8988T (cell line): ENCODE measurements around the gene PDGFC.

Source experiments
- DNase-seq: peaks from one replicate; pipeline ENCODE4 v3.0.0; 2011

Gene PDGFC

DNA sequence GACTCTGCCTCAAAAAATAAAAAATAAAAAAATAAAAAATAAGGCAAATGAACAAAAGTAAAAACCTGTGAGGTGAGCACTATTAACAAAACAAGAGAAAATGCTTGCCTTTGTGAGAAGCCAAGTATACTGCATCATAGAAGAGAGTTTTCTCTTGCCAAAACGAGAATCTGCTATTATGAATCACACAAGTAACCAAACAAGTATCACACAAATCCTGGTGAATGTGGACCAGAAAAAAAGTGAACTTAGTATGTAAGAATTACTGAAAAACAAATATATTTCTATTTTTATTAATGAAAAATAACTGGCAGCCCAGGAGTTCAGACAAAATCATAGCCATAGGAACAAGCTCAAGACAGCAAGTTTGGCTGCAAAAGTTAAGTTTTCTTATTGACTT is 193.5 kb downstream of the PDGFC start:
- no peak for DNase-seq

- no peak for DNase-seq
Observed at GRCh38 chr4:156775813-156776212, 195.8 kb downstream of the PDGFC start.

DNA sequence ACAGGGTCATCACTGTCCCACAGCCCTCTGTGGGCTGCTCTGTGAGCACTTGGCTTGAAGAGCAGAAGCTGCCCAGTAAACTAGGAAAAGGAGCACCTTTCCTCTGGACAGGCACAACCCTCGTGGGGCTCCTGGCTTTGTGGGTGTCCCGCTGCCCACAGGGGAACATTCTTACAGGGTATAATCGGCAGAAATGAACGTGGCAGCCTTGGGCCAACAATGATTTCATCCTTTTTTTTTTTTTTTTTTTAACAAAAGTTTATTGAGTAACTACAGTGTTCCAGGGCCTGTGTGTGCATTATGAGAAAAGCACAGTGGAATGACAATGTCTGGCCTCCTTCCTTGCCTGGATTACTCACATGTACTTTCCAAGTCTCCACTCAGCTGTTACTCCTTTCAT is 197.2 kb downstream of the PDGFC start:
- DNase-seq = no peak

DNA sequence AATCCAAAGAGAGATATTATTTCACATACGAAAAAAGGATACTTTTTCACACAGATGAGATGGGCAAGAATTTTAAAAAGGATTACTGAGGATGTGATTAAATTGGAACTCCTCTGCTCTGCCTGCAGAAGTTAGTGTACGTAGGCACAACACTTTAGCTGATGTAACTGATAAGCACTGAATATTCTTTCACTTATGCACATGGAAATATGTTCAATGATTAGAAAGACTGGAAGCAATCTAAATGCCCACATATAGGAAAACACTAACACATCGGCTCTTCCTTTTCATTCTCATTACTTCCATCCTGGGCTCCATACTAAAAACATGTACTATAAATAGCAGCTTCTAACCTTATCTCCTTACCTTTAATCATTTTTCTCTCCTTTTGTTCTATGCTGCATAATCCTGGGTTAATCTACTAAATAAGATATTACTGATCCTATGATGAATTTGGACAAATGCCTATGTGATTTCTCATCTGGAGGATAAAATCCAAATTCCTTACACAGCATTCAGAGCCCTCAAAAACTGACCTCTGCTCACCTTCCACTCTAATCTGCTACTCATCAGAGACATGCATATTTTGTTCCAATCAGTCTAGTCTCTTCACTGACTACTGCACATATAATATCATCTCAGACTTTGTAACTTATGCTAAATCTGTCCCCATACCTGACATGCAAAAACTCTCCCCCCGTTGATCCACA is 197.8 kb downstream of the PDGFC start:
- DNase-seq = no peak

GRCh38 chr4:156771171-156771837 is 200.3 kb downstream of the PDGFC start:
- no peak for DNase-seq

DNA sequence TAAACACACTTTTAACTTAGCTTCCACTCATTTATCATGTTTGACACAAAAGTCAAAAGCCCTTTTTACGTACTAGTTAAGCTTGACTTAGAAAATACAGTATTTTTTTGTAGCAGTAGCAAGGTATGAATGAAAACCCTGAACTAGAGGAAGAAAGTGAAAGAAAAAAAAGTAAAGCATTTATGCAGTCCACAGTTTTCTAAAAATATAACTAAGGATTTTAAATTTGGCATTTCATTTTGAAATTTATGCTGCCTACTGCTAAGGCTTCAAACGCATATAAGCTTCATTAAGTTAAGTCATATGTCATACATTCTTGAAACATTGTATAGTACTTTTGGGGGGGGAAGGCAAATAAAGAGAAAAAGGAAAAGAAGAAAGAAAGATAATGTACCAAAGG is 201.5 kb downstream of the PDGFC start:
- DNase-seq = no peak

DNA sequence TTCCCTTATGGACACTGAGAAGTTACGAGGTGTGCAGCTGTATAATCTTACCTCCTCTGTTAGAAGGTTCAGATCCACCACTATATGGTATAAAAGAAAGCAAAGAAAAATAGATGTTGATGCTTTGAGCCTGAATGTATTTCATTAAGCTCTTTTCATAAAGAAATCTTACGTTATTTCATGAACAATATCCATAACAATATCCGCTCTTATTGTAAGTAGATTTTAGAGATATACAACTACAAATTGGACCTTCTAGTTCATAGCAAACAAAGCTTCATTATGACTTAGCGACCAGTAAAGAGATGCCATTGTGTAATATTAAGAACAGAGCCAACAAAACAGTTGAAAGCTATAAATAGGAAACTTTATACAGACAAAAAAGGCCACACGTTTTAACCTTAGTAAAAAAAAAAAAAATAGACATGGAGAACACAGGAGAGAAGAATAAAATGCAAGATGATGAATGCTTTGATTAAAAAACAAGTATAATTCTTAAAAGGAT is 203.6 kb downstream of the PDGFC start:
- no peak for DNase-seq

DNA sequence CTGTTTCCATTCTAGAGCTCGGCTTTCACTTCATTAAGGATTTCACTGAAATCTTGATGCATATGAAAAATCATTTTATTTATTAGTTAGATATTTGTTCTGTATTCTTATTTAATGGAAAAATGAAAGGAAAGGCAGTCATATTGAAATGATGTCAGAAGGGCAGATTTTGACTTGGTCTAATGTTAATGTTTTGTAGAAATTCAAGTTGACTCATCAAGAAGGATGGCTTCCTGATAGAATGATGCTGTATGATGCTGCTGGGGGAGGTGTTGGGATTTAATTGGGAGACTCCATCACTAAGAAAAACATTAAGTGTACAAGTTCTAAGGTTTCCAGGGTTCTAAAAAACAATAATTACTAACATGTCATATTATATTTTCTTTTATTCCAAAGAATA is 204.8 kb downstream of the PDGFC start:
- DNase-seq = no peak

- DNase-seq = no peak
Observed at GRCh38 chr4:156765277-156765676, 206.3 kb downstream of the PDGFC start.

GRCh38 chr4:156764846-156765245 is 206.8 kb downstream of the PDGFC start:
- no peak for DNase-seq

DNA sequence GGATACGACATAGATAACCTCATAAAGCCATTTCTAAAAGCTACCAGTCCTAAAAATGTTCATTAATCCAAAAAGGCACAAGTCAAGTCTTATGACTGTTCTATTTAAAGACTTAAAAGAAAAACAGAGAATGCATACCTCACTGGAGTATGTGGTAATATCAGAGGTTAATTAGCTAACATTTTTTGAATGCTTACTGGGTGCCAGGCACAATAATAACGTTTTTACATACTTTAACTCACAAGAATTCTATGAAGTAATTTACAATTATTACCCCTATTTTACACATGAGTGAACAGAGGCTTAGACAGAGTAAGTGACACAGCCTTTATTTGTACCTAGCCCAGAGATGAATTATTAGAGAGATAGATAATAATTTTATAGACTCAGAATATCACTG is 207.5 kb downstream of the PDGFC start:
- DNase-seq = no peak

GRCh38 chr4:156763511-156763910 is 208.1 kb downstream of the PDGFC start:
- DNase-seq = no peak

- no peak for DNase-seq
Observed at GRCh38 chr4:156762851-156763250, 208.7 kb downstream of the PDGFC start.

DNA sequence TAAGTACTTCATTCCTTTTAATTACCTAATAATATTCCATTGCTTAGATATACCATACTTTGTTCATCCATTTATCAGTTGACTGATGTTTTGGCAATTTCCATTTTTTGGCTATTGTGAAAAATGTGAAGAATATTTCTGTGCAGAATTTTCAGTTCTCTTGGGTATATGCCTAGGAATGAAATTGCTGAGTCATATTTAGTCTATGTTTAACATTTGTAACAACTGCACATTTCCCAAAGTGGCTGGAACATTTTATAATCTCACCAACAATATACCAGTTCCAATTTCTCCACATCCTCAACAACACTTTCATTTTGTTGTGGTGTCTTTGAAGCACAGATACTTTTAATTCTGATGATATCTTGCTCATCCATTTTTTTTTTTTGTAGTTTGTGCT is 215.5 kb downstream of the PDGFC start:
- no peak for DNase-seq

DNA sequence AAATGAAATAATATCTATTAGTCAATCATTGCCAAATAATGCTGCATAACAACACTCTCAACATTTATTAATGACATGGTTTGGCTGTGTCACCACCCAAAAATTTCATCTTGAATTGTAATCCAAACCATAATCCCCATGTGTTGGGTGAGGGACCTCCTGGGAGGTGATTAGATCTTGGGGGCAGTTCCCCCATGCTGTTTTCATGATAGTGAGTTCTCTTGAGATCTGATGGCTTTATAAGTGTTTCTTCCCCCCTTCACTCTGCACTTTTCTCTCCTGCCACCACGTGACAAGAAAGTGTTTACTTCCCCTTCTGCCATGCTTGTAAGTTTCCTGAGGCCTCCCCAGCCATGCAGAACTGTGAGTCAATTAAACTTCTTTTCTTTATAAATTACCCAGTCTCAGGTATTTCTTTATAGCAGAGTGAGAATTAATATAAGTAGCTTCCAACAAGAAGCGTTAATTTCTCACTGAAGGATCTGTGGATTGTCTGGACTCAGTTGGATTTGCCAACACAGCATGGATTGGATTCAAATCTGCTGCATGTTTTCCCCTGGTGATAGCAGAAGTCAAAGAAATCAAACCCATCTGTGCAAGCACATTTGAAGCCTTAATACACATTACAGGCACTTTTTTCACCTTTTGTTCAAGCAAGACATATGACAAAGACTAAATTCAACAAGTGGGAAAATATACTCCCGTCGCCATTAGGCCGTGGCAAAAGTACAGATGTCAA is 216.6 kb downstream of the PDGFC start:
- no peak for DNase-seq

- DNase-seq = no peak
Observed at GRCh38 chr4:156751486-156751885, 220.1 kb downstream of the PDGFC start.

DNA sequence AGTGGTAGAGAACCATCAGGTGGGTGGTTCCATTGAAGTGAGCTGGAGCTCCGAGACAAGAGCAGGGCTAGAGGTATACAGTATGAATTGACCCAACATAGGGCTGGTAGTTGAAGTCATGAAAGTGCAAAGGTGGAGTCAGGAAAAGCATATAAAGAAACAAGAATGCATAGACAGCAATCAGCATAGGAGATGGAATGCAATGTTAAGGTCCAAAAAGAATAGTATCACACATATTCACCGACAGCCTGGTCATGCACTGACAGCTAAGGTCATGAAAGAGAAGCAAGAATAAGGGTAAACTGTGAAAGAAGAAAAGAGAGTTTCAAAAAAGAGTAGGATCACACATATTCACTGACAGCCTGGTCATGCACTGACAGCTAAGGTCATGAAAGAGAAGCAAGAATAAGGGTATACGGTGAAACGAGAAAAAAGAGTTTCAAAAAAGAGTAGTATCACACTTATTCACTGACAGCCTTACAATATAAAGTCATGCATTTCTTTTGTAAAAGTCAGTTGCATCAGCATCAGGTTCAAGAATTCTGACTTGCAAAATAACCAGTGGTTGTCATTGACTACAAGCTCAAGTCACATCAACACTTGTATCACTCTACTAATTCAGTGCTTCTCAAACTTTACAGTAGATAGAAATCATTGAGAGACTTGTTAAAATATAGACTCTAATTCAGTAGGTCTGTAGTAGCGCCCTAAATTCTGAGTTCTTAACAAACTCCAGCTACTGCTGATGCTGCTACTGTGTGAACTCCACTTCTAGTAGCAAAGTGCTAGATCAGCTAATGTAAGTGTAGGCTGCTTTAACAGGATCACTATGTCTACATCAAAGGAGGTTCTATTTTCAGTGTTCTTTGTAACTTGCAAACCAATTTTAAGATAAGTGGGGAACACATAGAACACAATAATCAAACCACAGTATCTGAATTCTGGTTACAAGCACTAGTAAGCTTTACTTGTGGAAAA is 221.9 kb downstream of the PDGFC start:
- no peak for DNase-seq

GRCh38 chr4:156746111-156746510 is 225.5 kb downstream of the PDGFC start:
- no peak for DNase-seq

DNA sequence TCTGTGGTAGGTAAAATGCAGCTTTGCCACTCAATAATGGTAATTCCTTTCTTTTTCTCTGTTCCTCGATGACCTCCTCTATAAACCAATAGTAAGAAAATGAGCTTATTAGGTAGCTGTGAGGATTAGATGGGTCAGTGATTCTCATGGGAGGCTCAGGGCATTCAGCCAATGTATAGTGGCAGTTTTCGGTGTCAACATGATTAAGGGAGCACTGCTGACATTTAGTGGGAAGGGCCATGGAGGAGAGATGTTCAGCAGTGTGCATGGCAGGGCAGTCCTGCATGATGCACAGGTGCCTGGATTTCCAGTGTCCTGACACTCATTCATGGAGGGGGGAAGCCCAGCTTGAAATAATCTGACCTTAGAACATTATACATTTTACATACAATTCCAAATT is 232.8 kb downstream of the PDGFC start:
- no peak for DNase-seq

- DNase-seq = no peak
Observed at GRCh38 chr4:156734965-156735895, 236.4 kb downstream of the PDGFC start.

DNA sequence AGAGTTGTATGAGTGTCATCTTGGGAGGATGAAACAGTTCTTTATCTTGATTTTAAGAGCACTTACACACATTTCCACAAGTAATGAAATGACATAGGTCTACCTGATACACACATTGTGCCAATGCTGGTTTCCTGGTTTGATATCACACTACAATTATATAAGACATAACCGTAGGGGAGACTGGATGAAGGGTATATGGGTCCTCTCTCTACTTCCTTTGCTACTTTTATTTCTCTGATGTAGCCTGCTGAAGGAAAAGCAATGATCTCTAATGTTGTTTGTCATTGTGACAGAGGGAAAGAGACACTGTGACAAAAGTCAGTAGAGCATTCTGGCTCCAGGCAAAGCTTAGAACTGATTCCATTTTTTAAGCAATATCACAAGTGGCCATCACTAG is 238.0 kb downstream of the PDGFC start:
- no peak for DNase-seq

DNA sequence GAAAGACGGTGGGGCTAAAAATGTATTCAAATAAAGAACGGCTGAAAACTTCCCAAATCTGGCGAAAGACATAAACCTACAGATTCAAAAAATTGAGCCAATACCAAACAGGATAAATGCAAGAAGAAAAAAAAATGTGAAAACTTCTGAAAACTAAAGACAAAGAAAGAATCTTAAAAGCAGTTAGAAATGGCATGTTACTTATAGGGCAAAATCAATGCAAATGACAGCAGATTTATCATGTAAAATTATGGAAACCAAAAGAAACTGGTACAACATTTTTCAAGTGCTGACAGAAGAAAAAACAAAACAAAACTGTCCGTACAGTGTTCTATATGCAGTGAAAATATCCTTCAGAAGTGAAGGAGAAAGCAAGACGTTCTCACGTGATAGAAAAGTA is 239.0 kb downstream of the PDGFC start:
- DNase-seq = no peak
